MM.1S (cell line): ENCODE data around the gene BOK.
"Not testable (repeated sequence)": the region's sequence is repeated elsewhere in the genome, so short reads cannot be mapped to it uniquely, and the experiment has no call there.

Source experiments
- DNase-seq: peaks from one replicate; pipeline ENCODE4 v3.0.0-alpha.2; 2015
- H2AFZ ChIP-seq: fragments of 300-600 bp; sonication (generic); 2 replicates; pipeline ENCODE4 v1.6.0; 2016; ENCODE audit warnings: antibody characterized with exemption, low read length
- H3F3A ChIP-seq: fragments of 300-600 bp; sonication (generic); 2 replicates; pipeline ENCODE4 v1.6.1; 2016; ENCODE audit warnings: mild to moderate bottlenecking, antibody characterized with exemption, low read length, moderate library complexity, mixed read lengths; ENCODE audit not compliant: insufficient read depth
- H3K27ac ChIP-seq: fragments of 300-600 bp; sonication (generic); 2 replicates; pipeline ENCODE4 v1.5.1; 2016; ENCODE audit warnings: mild to moderate bottlenecking, low read length
- H3K27me3 ChIP-seq: fragments of 300-600 bp; sonication (generic); replicated peaks from 2 replicates; pipeline ENCODE4 v1.6.0; 2016; ENCODE audit warnings: low read length; ENCODE audit not compliant: insufficient read depth
- H3K36me3 ChIP-seq: fragments of 300-600 bp; sonication (generic); replicated peaks from 2 replicates; pipeline ENCODE4 v1.6.1; 2016; ENCODE audit warnings: mild to moderate bottlenecking, low read length, mixed read lengths; ENCODE audit not compliant: insufficient read depth
- H3K4me1 ChIP-seq: fragments of 300-600 bp; sonication (generic); 2 replicates; pipeline ENCODE4 v1.6.1; 2016; ENCODE audit warnings: low read length, mixed read lengths
- H3K4me2 ChIP-seq: fragments of 300-600 bp; sonication (generic); 2 replicates; pipeline ENCODE4 v1.6.0; 2016; ENCODE audit warnings: low read depth, low read length
- H3K4me3 ChIP-seq: fragments of 300-600 bp; sonication (generic); 2 replicates; pipeline ENCODE4 v1.5.1; 2016; ENCODE audit warnings: low read length, mixed read lengths
- H3K79me2 ChIP-seq: fragments of 300-600 bp; sonication (generic); 2 replicates; pipeline ENCODE4 v1.6.1; 2016; ENCODE audit warnings: mixed run types, low read length, mixed read lengths
- H3K9ac ChIP-seq: fragments of 300-600 bp; sonication (generic); 2 replicates; pipeline ENCODE4 v1.6.1; 2016; ENCODE audit warnings: low read length, mixed read lengths
- H3K9me2 ChIP-seq: fragments of 300-600 bp; sonication (generic); replicated peaks from 2 replicates; pipeline ENCODE4 v1.6.1; 2016; ENCODE audit warnings: mild to moderate bottlenecking, low read length, mixed read lengths; ENCODE audit not compliant: insufficient read depth
- H3K9me3 ChIP-seq: fragments of 300-600 bp; sonication (generic); replicated peaks from 2 replicates; pipeline ENCODE4 v1.6.1; 2016; ENCODE audit warnings: mild to moderate bottlenecking, low read length, mixed read lengths; ENCODE audit not compliant: insufficient read depth
- H4K20me1 ChIP-seq: fragments of 300-600 bp; sonication (generic); 2 replicates; pipeline ENCODE4 v1.6.1; 2016; ENCODE audit warnings: mild to moderate bottlenecking, low read length, moderate library complexity, mixed read lengths; ENCODE audit not compliant: insufficient read depth
- EZH2 ChIP-seq: fragments of 300-600 bp; sonication (generic); optimal IDR thresholded peaks from 2 replicates; pipeline ENCODE3; 2017; ENCODE audit warnings: low read depth, mild to moderate bottlenecking, antibody characterized with exemption, low read length, mixed read lengths
- EZH2phosphoT487 ChIP-seq: fragments of 300-600 bp; sonication (generic); IDR thresholded peaks from 2 replicates; pipeline ENCODE4 v1.6.1; 2018; ENCODE audit warnings: antibody characterized with exemption, low read length
- TF ChIP-seq, protein P1 (sequence below): fragments of 300-600 bp; sonication (generic); IDR thresholded peaks from 2 replicates; pipeline ENCODE4 v1.5.1; 2016; ENCODE audit warnings: antibody characterized with exemption, low read length, mixed read lengths

Gene BOK

DNA sequence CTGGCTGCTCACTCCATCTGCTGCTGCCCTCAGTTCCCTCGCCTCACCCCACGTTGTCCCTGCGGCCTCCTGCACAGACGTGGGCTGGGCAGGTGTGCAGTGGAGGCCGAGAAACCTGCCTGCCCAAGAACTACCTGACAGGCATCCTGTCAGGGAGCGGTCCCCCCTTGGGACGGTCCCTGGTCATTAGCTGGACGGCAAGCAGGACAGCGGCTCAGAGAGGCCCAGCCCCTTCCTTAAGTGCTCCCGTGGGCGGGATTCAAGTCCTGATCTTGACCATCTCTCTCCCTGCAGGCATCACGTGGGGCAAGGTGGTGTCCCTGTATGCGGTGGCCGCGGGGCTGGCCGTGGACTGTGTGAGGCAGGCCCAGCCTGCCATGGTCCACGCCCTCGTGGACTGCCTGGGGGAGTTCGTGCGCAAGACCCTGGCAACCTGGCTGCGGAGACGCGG lies 11.3 kb downstream of the BOK start:
- no peaks in the 10 kb centered on the region for H3K9me2 ChIP-seq
- H3F3A ChIP-seq, result no peaks in the 10 kb centered on the region
- TF ChIP-seq EZH2phosphoT487 (no peak), EZH2 (no peak)
- TF ChIP-seq, protein P1, sequence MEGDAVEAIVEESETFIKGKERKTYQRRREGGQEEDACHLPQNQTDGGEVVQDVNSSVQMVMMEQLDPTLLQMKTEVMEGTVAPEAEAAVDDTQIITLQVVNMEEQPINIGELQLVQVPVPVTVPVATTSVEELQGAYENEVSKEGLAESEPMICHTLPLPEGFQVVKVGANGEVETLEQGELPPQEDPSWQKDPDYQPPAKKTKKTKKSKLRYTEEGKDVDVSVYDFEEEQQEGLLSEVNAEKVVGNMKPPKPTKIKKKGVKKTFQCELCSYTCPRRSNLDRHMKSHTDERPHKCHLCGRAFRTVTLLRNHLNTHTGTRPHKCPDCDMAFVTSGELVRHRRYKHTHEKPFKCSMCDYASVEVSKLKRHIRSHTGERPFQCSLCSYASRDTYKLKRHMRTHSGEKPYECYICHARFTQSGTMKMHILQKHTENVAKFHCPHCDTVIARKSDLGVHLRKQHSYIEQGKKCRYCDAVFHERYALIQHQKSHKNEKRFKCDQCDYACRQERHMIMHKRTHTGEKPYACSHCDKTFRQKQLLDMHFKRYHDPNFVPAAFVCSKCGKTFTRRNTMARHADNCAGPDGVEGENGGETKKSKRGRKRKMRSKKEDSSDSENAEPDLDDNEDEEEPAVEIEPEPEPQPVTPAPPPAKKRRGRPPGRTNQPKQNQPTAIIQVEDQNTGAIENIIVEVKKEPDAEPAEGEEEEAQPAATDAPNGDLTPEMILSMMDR, result no peak
- no peak overlapping the region for H2AFZ ChIP-seq
- no peak overlapping the region for H3K9ac ChIP-seq
- H3K27me3 ChIP-seq, result no peaks in the 10 kb centered on the region; the same call in 1 of the 2 replicates
- no peaks in the 10 kb centered on the region for H3K4me1 ChIP-seq
- H4K20me1 ChIP-seq, result no peaks in the 10 kb centered on the region
- H3K27ac ChIP-seq, result no peak overlapping the region
- no peaks in the 10 kb centered on the region for H3K79me2 ChIP-seq
- no peak for DNase-seq
- H3K9me3 ChIP-seq, result no peaks in the 10 kb centered on the region
- H3K36me3 ChIP-seq, result no peaks in the 10 kb centered on the region
- no peak overlapping the region for H3K4me2 ChIP-seq
- no peak overlapping the region for H3K4me3 ChIP-seq

DNA sequence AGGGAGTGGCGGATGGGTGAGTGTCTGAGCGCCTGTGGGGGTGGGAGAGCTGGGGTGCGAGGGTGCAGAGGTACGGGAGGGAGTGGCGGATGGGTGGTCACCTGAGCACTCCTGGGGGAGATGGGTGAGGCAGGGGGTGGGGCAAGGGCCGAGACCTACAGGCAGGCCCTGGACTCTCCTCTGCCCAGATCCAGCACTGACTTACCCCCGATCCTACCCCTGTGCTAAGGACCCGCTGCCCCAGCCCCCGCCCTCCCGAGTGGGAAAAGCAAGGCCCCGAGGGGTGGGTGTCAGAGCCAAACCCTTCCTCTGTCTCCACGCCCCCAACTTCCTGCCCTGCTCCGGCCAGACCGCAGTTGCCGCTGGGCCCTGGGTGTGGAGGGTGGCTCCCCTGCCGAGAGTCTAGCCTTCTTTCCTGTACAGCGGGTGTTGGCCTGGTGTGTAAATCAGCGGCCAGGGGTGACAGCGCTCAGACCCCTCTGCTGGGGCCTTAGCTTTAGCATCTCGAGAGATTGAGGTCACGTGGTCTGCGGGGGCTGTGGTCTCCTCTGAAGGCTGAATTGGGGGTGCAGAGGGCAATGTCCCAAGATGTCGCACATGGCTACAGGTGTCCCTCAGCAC lies 12.5 kb downstream of the BOK start:
- no peaks in the 10 kb centered on the region for H3K9me3 ChIP-seq
- no peaks in the 10 kb centered on the region for H3K36me3 ChIP-seq
- no peak overlapping the region for H3K4me2 ChIP-seq
- H3K27ac ChIP-seq, result no peak overlapping the region
- H3F3A ChIP-seq, result no peaks in the 10 kb centered on the region
- no peak for TF ChIP-seq EZH2phosphoT487
- TF ChIP-seq EZH2, result no peak
- TF ChIP-seq, protein P1, result no peak
- no peaks in the 10 kb centered on the region for H3K4me1 ChIP-seq
- no peak overlapping the region for H3K4me3 ChIP-seq
- no peaks in the 10 kb centered on the region for H3K9me2 ChIP-seq
- H2AFZ ChIP-seq, result no peak overlapping the region
- no peaks in the 10 kb centered on the region for H3K27me3 ChIP-seq
- no peaks in the 10 kb centered on the region for H4K20me1 ChIP-seq
- H3K79me2 ChIP-seq, result no peaks in the 10 kb centered on the region
- DNase-seq, result no peak
- no peak overlapping the region for H3K9ac ChIP-seq

DNA sequence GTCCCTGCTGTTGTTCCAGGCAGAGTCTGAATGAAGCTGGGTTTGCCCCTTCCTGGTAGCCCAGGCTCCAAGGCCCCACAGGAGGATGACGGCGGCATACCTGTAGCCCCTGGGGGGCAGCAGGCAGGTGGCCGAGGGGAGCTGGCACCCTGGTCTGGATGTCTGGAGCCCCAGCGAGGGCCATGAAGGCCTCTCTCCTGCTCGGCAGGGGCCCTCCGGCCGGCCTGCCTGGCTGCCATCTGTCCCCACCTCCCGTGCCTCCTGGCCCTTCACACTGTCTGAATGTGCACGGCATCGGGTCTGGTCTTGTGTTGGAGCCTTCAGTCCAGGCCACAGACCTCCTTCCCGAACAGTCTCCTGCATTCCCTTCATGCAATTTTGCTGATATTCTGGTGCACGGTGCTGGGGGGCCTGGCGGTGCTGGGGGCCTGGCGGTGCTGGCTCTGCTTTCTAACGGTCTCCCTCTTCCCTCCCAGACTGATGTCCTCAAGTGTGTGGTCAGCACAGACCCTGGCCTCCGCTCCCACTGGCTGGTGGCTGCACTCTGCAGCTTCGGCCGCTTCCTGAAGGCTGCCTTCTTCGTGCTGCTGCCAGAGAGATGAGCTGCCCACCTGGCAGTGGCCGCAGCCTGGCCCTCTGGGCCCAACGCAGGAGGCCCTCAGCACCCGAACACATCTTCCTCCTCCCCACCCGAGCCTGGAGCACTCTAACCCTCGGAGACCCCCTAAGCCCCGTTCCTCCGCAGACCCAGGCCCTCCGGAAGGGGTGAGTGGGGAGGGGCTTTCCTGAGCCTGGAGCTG lies 13.5 kb downstream of the BOK start:
- Histone ChIP-seq H3K4me3 (no peak overlapping the region), H3K36me3 (no peaks in the 10 kb centered on the region), H3K9me3 (no peaks in the 10 kb centered on the region), H3K9ac (no peak overlapping the region), H3K4me2 (no peak overlapping the region), H3F3A (no peaks in the 10 kb centered on the region), H3K4me1 (no peaks in the 10 kb centered on the region), H3K27ac (no peak overlapping the region), H3K79me2 (no peaks in the 10 kb centered on the region), H4K20me1 (no peaks in the 10 kb centered on the region), H3K27me3 (no peaks in the 10 kb centered on the region), H3K9me2 (no peaks in the 10 kb centered on the region), H2AFZ (no peak overlapping the region)
- DNase-seq, result no peak
- TF ChIP-seq EZH2phosphoT487 (no peak), EZH2 (no peak)
- TF ChIP-seq, protein P1, result no peak

DNA sequence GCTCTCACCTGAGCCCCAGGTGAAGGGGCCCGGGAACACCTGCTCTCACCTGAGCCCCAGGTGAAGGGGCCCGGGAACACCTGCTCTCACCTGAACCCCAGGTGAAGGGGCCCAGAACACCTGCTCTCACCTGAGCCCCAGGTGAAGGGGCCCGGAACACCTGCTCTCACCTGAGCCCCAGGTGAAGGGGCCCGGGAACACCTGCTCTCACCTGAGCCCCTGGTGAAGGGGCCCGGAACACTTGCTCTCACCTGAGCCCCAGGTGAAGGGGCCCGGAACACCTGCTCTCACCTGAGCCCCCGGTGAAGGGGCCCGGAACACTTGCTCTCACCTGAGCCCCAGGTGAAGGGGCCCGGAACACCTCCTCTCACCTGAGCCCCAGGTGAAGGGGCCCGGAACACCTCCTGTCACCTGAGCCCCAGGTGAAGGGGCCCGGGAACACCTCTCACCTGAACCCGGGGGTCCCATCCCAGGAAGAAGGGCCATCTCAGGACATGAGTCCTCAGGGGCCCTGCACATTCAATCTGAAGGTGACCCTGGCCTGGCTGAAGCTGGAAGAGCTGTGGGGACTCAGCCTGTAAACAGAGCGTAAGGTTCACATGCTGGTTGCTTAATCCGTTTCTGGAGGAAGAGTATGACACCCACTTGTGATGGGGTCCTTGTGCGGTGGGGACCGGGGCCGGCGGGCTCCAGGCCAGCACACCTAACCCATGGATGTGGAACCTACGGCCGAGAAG lies 14.5 kb downstream of the BOK start:
- H3K79me2 ChIP-seq, H2AFZ ChIP-seq, H3K9me2 ChIP-seq, H3K9ac ChIP-seq, H3F3A ChIP-seq, H3K27me3 ChIP-seq, H3K36me3 ChIP-seq, H3K27ac ChIP-seq, DNase-seq, H4K20me1 ChIP-seq, H3K4me2 ChIP-seq, H3K4me1 ChIP-seq, H3K9me3 ChIP-seq, H3K4me3 ChIP-seq: not testable (repeated sequence)
